SW480 (cell line): ENCODE data around the gene STRIP2.
"Not testable (repeated sequence)": the region's sequence is repeated elsewhere in the genome, so short reads cannot be mapped to it uniquely, and the experiment has no call there.

Experiments used
- DNase-seq: peaks from one replicate; pipeline ENCODE4 v3.0.0-alpha.2; 2016; ENCODE audit warnings: low spot score

STRIP2 gene

GRCh38 chr7:129530795-129531391 is 96.7 kb downstream of the STRIP2 start:
- DNase-seq = peak; percentile 88

- DNase-seq = no peak
Measured at GRCh38 chr7:129531721-129532120, 97.5 kb downstream of the STRIP2 start.

GRCh38 chr7:129532375-129532774 is 98.1 kb downstream of the STRIP2 start:
- no peak for DNase-seq

- not testable (repeated sequence) for DNase-seq
Measured at GRCh38 chr7:129534558-129535274, 100.5 kb downstream of the STRIP2 start.

GRCh38 chr7:129535896-129536295 is 101.7 kb downstream of the STRIP2 start:
- no peak for DNase-seq

- no peak for DNase-seq
Measured at GRCh38 chr7:129536323-129536722, 102.1 kb downstream of the STRIP2 start.
